SK-N-SH (cell line): ENCODE data around the gene SCN8A. TPM values are rescaled to one million over a fixed set of nuclear protein-coding genes. Genes with fewer than 3 reads are reported as not detected.

Source experiments
- CTCF ChIA-PET: fragments of 300-600, 350-600 bp; formaldehyde crosslinking; extraction: SDS; loops from one replicate; lab custom pipeline; 2021; lab: Yijun Ruan, JAX
- POLR2A ChIA-PET: fragments of 350-600 bp; sonication (Branson Sonifier 250); formaldehyde crosslinking; extraction: SDS; loops from one replicate; lab custom pipeline; 2020; ENCODE audit warnings: antibody characterized with exemption, inconsistent platforms; lab: Yijun Ruan, JAX
- DNase-seq: peaks from one replicate; pipeline ENCODE4 v3.0.0; 2012
- H2AFZ ChIP-seq: fragments of 200-600 bp; sonication (generic); 2 replicates; pipeline ENCODE4 v1.8.1; 2016; ENCODE audit warnings: antibody characterized with exemption, mild to moderate bottlenecking, low read depth
- H3F3A ChIP-seq: fragments of 200-600 bp; sonication (generic); replicated peaks from 2 replicates; pipeline ENCODE3; 2016; ENCODE audit warnings: antibody characterized with exemption, mild to moderate bottlenecking; ENCODE audit not compliant: insufficient read depth
- H3K27ac ChIP-seq, 2 experiments: fragments of 200-500 bp in 1 of 2; fragments of 200-600 bp in 1 of 2; sonication (Bioruptor generic) in 1 of 2; sonication (generic), shearing (Covaris generic) in 1 of 2; 2 replicates each; pipeline versions ENCODE4 v1.5.1 to v1.6.1; 2014 to 2016; ENCODE audit warnings: low read depth in 2 of 2, inconsistent platforms in 1 of 2, low read length in 1 of 2, mild to moderate bottlenecking in 1 of 2, mixed read lengths in 1 of 2
- H3K27me3 ChIP-seq: fragments of 200-600 bp; sonication (generic), shearing (Covaris generic); 2 replicates; pipeline ENCODE4 v1.6.1; 2016; ENCODE audit warnings: mixed run types; ENCODE audit not compliant: insufficient read depth
- H3K36me3 ChIP-seq, 2 experiments: fragments of 200-500 bp in 1 of 2; fragments of 200-600 bp in 1 of 2; sonication (Bioruptor generic) in 1 of 2; sonication (generic) in 1 of 2; replicated peaks in 1 of 2; 2 replicates each; pipeline versions ENCODE3 to v1.5.1; 2014 to 2016; ENCODE audit warnings: low read length in 1 of 2, mild to moderate bottlenecking in 1 of 2; ENCODE audit not compliant: insufficient read depth in 2 of 2, control insufficient read depth in 1 of 2
- H3K4me1 ChIP-seq, 2 experiments: fragments of 200-500 bp in 1 of 2; fragments of 200-600 bp in 1 of 2; sonication (Bioruptor generic) in 1 of 2; sonication (generic), shearing (Covaris generic) in 1 of 2; 2 replicates each; pipeline versions ENCODE4 v1.5.1 to v1.6.1; 2014 to 2016; ENCODE audit warnings: low read depth in 1 of 2, low read length in 1 of 2, mixed run types in 1 of 2; ENCODE audit not compliant: insufficient read depth in 2 of 2, control insufficient read depth in 1 of 2
- H3K4me2 ChIP-seq: fragments of 200-600 bp; sonication (generic), shearing (Covaris generic); 2 replicates; pipeline ENCODE4 v1.6.1; 2017; ENCODE audit warnings: mixed run types
- H3K4me3 ChIP-seq, 2 experiments: fragments of 200-500 bp in 1 of 2; fragments of 200-600 bp in 1 of 2; sonication (Bioruptor generic) in 1 of 2; sonication (generic), shearing (Covaris generic) in 1 of 2; 2 replicates each; pipeline versions ENCODE4 v1.5.1 to v1.8.1; 2014 to 2016; ENCODE audit warnings: low read depth in 2 of 2, inconsistent platforms in 1 of 2, low read length in 1 of 2, mild to moderate bottlenecking in 1 of 2, mixed read lengths in 1 of 2, moderate library complexity in 1 of 2
- H3K79me2 ChIP-seq: fragments of 200-600 bp; sonication (generic); 2 replicates; pipeline ENCODE4 v1.8.1; 2017; ENCODE audit warnings: mild to moderate bottlenecking; ENCODE audit not compliant: insufficient read depth
- H3K9ac ChIP-seq: fragments of 200-600 bp; sonication (generic); 2 replicates; pipeline ENCODE4 v1.6.1; 2017; ENCODE audit warnings: mixed run types
- H3K9me2 ChIP-seq: fragments of 200-600 bp; sonication (generic); 2 replicates; pipeline ENCODE4 v1.6.1; 2017; ENCODE audit warnings: mixed run types
- H3K9me3 ChIP-seq: fragments of 200-600 bp; sonication (generic); 2 replicates; pipeline ENCODE4 v1.6.1; 2017; ENCODE audit warnings: mixed run types, mild to moderate bottlenecking, moderate library complexity
- H4K20me1 ChIP-seq: fragments of 200-600 bp; sonication (generic); 2 replicates; pipeline ENCODE4 v1.6.1; 2017; ENCODE audit warnings: mild to moderate bottlenecking, mixed run types; ENCODE audit not compliant: insufficient read depth
- CHD2 ChIP-seq: fragments of 150-350 bp; IDR thresholded peaks from 2 replicates; pipeline ENCODE4 v1.6.1; 2018; ENCODE audit warnings: low read length; ENCODE audit not compliant: partially characterized antibody
- CTCF ChIP-seq: fragments of 200-600 bp; sonication (generic); IDR thresholded peaks from 2 replicates; pipeline ENCODE4 v1.6.1; 2017; ENCODE audit warnings: antibody characterized with exemption, mild to moderate bottlenecking, moderate library complexity
- FOSL2 ChIP-seq: IDR thresholded peaks from 2 replicates; pipeline ENCODE4 v1.4.0; 2012; ENCODE audit warnings: low read depth, mild to moderate bottlenecking, moderate library complexity, borderline replicate concordance
- GATA2 ChIP-seq: sonication (generic); formaldehyde crosslinking; IDR thresholded peaks from 2 replicates; pipeline ENCODE4 v1.5.0; 2020; ENCODE audit warnings: mild to moderate bottlenecking, missing genetic modification reagents
- JUND ChIP-seq: IDR thresholded peaks from 2 replicates; pipeline ENCODE4 v1.4.0; 2012
- MAX ChIP-seq: IDR thresholded peaks from 2 replicates; pipeline ENCODE4 v1.4.0; 2012; ENCODE audit warnings: low read depth
- MXI1 ChIP-seq: IDR thresholded peaks from 2 replicates; pipeline ENCODE4 v1.6.1; 2012; ENCODE audit warnings: mild to moderate bottlenecking, low read depth, low read length, improper control_type of control experiment
- NFIC ChIP-seq: IDR thresholded peaks from 2 replicates; pipeline ENCODE4 v1.4.0; 2012; ENCODE audit warnings: borderline replicate concordance
- PBX3 ChIP-seq: IDR thresholded peaks from 2 replicates; pipeline ENCODE4; 2012
- REST ChIP-seq: IDR thresholded peaks from 2 replicates; pipeline ENCODE4 v1.6.1; 2012; ENCODE audit warnings: mild to moderate bottlenecking, low read depth, low read length, moderate library complexity
- RFX5 ChIP-seq: IDR thresholded peaks from 2 replicates; pipeline ENCODE4 v1.6.1; 2012; ENCODE audit warnings: mild to moderate bottlenecking, improper control_type of control experiment, low read length
- RXRA ChIP-seq: IDR thresholded peaks from 2 replicates; pipeline ENCODE4 v1.4.0; 2012; ENCODE audit warnings: low read depth, mild to moderate bottlenecking, borderline replicate concordance
- USF2 ChIP-seq: fragments of 150-350 bp; IDR thresholded peaks from 2 replicates; pipeline ENCODE4 v1.6.1; 2017; ENCODE audit warnings: antibody characterized with exemption, low read length, low read depth, borderline replicate concordance
- YY1 ChIP-seq: IDR thresholded peaks from 2 replicates; pipeline ENCODE4 v1.4.0; 2012; ENCODE audit warnings: low read depth, mild to moderate bottlenecking
- ZBTB33 ChIP-seq: IDR thresholded peaks from 2 replicates; pipeline ENCODE4 v1.4.0; 2012; ENCODE audit warnings: low read depth, borderline replicate concordance
- WGBS: methylation state at CpG from one replicate; pipeline ENCODE4 v1.1.6; 2017; ENCODE audit warnings: low lambda C conversion rate; 5-methylcytosine and 5-hydroxymethylcytosine counted together
- polyA plus RNA-seq, 3 experiments: library from polyadenylated mRNA; depleted of rRNA; stranded (reverse); fragments of >200 nt; gene quantifications; 2 replicates each; pipeline ENCODE4 v1.2.3, GENCODE V29; 2012

Gene SCN8A
- polyA plus RNA-seq, 1 of the 3 experiments (the other 2 are of a cell fraction), result 7.1 TPM

- peaks cover 0 to 45% of the 10 kb centered on the region in 2 experiments; a peak in 1 of 4 replicates for H3K4me1 ChIP-seq
- peaks cover 8% of the 10 kb centered on the region; the same call in 1 of the 2 replicates for H3K27me3 ChIP-seq
- H3K4me3 ChIP-seq, result no peak overlapping the region
- POLR2A ChIA-PET, result no interaction called here
- TF ChIP-seq YY1 (no peak), CTCF (no peak), JUND (no peak), PBX3 (no peak), CHD2 (no peak), FOSL2 (no peak), GATA2 (CRISPR knock-in tag) (no peak), RXRA (no peak), USF2 (no peak), RFX5 (no peak), REST (no peak), MXI1 (no peak), ZBTB33 (no peak), MAX (no peak), NFIC (no peak)
- H3K9ac ChIP-seq, result no peak overlapping the region
- no peaks in the 10 kb centered on the region for H3K9me3 ChIP-seq
- CTCF ChIA-PET, result interaction anchor here (1.2 to 4.8 kb wide), 7 partner anchors 8 to 134 kb away, joined by 3 to 25 read pairs (median 6); a partner anchor contains a TSS
- H3F3A ChIP-seq, result no peaks in the 10 kb centered on the region
- no peaks in the 10 kb centered on the region for H3K79me2 ChIP-seq
- DNase-seq, result no peak
- H3K9me2 ChIP-seq, result no peaks in the 10 kb centered on the region
- H4K20me1 ChIP-seq, result no peaks in the 10 kb centered on the region
- 49% methylated on average over 4 of the region's 4 CpGs for WGBS
- no peak overlapping the region for H2AFZ ChIP-seq
- H3K36me3 ChIP-seq, result no peaks in the 10 kb centered on the region
- H3K27ac ChIP-seq, result no peak overlapping the region; a peak in 1 of 4 replicates
- H3K4me2 ChIP-seq, result no peak overlapping the region
Measured at GRCh38 chr12:51838036-51838435, 247.0 kb downstream of the SCN8A start.
